C4-2B (cell line): ENCODE measurements around the gene TXNDC8.

Experiments used
- ZFX ChIP-seq: fragments of 450-650 bp; IDR thresholded peaks from 2 replicates; pipeline ENCODE4 v1.6.1; 2017
- TF ChIP-seq, protein P1 (sequence below): fragments of 450-650 bp; conservative IDR thresholded peaks from 2 replicates; pipeline ENCODE4 v1.5.1; 2017; ENCODE audit warnings: mild to moderate bottlenecking

DNA sequence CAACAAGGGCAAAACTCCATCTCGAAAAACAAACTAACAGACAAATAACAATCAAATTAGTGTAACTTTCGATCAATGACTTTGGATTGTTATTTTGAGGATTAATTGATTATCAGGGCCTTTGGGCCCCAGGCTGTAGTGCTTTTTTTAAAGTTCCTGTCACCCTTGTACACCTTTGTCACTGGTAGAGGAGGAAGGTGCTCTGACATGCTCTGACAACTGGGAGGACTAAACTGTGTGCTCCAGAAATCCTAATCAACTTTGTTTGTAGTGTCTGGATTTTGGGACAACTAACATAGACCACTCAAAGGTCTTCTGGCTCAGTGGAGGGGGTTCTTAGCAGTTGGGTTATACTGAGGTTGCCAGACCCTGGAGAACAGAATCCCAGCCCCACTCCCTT is 83.2 kb downstream of the TXNDC8 start:
- TF ChIP-seq, protein P1, sequence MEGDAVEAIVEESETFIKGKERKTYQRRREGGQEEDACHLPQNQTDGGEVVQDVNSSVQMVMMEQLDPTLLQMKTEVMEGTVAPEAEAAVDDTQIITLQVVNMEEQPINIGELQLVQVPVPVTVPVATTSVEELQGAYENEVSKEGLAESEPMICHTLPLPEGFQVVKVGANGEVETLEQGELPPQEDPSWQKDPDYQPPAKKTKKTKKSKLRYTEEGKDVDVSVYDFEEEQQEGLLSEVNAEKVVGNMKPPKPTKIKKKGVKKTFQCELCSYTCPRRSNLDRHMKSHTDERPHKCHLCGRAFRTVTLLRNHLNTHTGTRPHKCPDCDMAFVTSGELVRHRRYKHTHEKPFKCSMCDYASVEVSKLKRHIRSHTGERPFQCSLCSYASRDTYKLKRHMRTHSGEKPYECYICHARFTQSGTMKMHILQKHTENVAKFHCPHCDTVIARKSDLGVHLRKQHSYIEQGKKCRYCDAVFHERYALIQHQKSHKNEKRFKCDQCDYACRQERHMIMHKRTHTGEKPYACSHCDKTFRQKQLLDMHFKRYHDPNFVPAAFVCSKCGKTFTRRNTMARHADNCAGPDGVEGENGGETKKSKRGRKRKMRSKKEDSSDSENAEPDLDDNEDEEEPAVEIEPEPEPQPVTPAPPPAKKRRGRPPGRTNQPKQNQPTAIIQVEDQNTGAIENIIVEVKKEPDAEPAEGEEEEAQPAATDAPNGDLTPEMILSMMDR, result no peak
- no peak for TF ChIP-seq ZFX
